GM12878 (cell line): ENCODE data around the gene PRCC. TPM values are rescaled to one million over a fixed set of nuclear protein-coding genes. Genes with fewer than 3 reads are reported as not detected.

ENCODE experiments used
- ASH2L ChIP-seq: fragments of 300-600, 200-600 bp; sonication (generic); IDR thresholded peaks from 2 replicates; pipeline ENCODE4 v1.6.1; 2017; ENCODE audit warnings: low read depth, mild to moderate bottlenecking, borderline replicate concordance
- ATF7 ChIP-seq: fragments of 450-650 bp; IDR thresholded peaks from 2 replicates; pipeline ENCODE4 v1.6.1; 2016; ENCODE audit warnings: low read depth, mild to moderate bottlenecking
- BACH1 ChIP-seq: fragments of 450-650 bp; IDR thresholded peaks from 2 replicates; pipeline ENCODE4 v1.6.1; 2017; ENCODE audit warnings: mild to moderate bottlenecking, borderline replicate concordance
- CHD1 ChIP-seq: IDR thresholded peaks from 2 replicates; pipeline ENCODE4 v1.6.1; 2012; ENCODE audit warnings: low read depth, low read length, improper control_type of control experiment
- IKZF1 ChIP-seq: fragments of 450-650 bp; conservative IDR thresholded peaks from 2 replicates; pipeline ENCODE4 v1.6.1; 2017; ENCODE audit warnings: antibody characterized with exemption, mild to moderate bottlenecking
- NFIC ChIP-seq: IDR thresholded peaks from 2 replicates; pipeline ENCODE4 v1.6.1; 2012; ENCODE audit warnings: low read depth, mild to moderate bottlenecking, inconsistent platforms, low read length, moderate library complexity
- NRF1 ChIP-seq: conservative IDR thresholded peaks from 2 replicates; pipeline ENCODE4 v1.6.1; 2011; ENCODE audit warnings: mild to moderate bottlenecking, low read depth, low read length, improper control_type of control experiment
- POLR2A ChIP-seq: IDR thresholded peaks from 2 replicates; pipeline ENCODE4 v1.6.1; 2011; ENCODE audit warnings: low read depth, mild to moderate bottlenecking, low read length
- POLR2AphosphoS5 ChIP-seq: IDR thresholded peaks from 2 replicates; pipeline ENCODE4 v1.6.1; 2011; ENCODE audit warnings: mild to moderate bottlenecking, low read length, inconsistent platforms
- POU2F2 ChIP-seq: IDR thresholded peaks from 3 replicates; pipeline ENCODE4 v1.6.1; 2011; ENCODE audit warnings: low read depth, mild to moderate bottlenecking, low read length, borderline replicate concordance
- RB1 ChIP-seq: fragments of 450-650 bp; formaldehyde crosslinking; IDR thresholded peaks from 2 replicates; pipeline ENCODE4 v1.6.1; 2017; ENCODE audit warnings: mild to moderate bottlenecking, borderline replicate concordance
- SKIL ChIP-seq: fragments of 450-650 bp; IDR thresholded peaks from 2 replicates; pipeline ENCODE4 v1.6.1; 2017; ENCODE audit warnings: mild to moderate bottlenecking, low read depth, inconsistent platforms; ENCODE audit not compliant: poor library complexity, severe bottlenecking
- TCF12 ChIP-seq: IDR thresholded peaks from 2 replicates; pipeline ENCODE4 v1.6.1; 2011; ENCODE audit warnings: low read depth, mild to moderate bottlenecking, low read length
- ZNF622 ChIP-seq: fragments of 450-650 bp; IDR thresholded peaks from 2 replicates; pipeline ENCODE4 v1.6.1; 2017; ENCODE audit warnings: mild to moderate bottlenecking, inconsistent platforms
- polyA plus RNA-seq, 11 experiments: library from polyadenylated mRNA; depleted of rRNA in 4 of 11; unstranded in 6 of 11; stranded (reverse) in 5 of 11; fragments of >200 nt; fragmentation: Nextera tagmentation in 4 of 11; fragmentation: Illumina TruSeq in 1 of 11; extraction: Ambion mirVana in 4 of 11; extraction: Trizol in 1 of 11; gene quantifications; 1 replicate in 1 of 11; 2 replicates in 10 of 11; pipeline versions ENCODE4 v1.2.1 to v1.2.3, GENCODE V29; 2011 to 2016; ENCODE audit warnings: inconsistent platforms in 2 of 11, missing spikeins in 2 of 11, low read depth in 1 of 11
- total RNA-seq, 4 experiments: library from RNA; depleted of rRNA in 3 of 4; stranded (reverse); fragments of >200 nt in 3 of 4; fragmentation: Illumina TruSeq in 1 of 4; extraction: Trizol in 1 of 4; gene quantifications; 2 replicates each; pipeline versions ENCODE4 v1.2.1 to v1.2.3, GENCODE V29; 2013 to 2021
- TF ChIP-seq, protein P1 (sequence below): fragments of 450-650 bp; conservative IDR thresholded peaks from 2 replicates; pipeline ENCODE4 v1.6.1; 2017; ENCODE audit warnings: mild to moderate bottlenecking, moderate library complexity
- TF ChIP-seq, protein P2 (sequence below), 3 experiments: IDR thresholded peaks in 2 of 3; conservative IDR thresholded peaks in 1 of 3; 2 replicates each; pipeline ENCODE4 v1.5.1; 2011; ENCODE audit warnings: low read depth in 3 of 3, low read length in 3 of 3, mild to moderate bottlenecking in 3 of 3, control low read depth in 2 of 3, moderate library complexity in 2 of 3, inconsistent platforms in 1 of 3, mixed read lengths in 1 of 3; ENCODE audit not compliant: control insufficient read depth in 2 of 3, insufficient read depth in 1 of 3; ENCODE audit errors: extremely low read depth in 1 of 3
- TF ChIP-seq, protein P3 (sequence below): fragments of 450-650 bp; formaldehyde crosslinking; IDR thresholded peaks from 2 replicates; pipeline ENCODE4 v1.4.0; 2022; ENCODE audit warnings: mild to moderate bottlenecking, moderate library complexity

Gene PRCC
- total and polyA plus RNA-seq, 10 of the 15 experiments (the other 5 are each of a cell fraction or from before 2014, with no cell fraction given): 23.8 to 132 (median 63.1) TPM

DNA sequence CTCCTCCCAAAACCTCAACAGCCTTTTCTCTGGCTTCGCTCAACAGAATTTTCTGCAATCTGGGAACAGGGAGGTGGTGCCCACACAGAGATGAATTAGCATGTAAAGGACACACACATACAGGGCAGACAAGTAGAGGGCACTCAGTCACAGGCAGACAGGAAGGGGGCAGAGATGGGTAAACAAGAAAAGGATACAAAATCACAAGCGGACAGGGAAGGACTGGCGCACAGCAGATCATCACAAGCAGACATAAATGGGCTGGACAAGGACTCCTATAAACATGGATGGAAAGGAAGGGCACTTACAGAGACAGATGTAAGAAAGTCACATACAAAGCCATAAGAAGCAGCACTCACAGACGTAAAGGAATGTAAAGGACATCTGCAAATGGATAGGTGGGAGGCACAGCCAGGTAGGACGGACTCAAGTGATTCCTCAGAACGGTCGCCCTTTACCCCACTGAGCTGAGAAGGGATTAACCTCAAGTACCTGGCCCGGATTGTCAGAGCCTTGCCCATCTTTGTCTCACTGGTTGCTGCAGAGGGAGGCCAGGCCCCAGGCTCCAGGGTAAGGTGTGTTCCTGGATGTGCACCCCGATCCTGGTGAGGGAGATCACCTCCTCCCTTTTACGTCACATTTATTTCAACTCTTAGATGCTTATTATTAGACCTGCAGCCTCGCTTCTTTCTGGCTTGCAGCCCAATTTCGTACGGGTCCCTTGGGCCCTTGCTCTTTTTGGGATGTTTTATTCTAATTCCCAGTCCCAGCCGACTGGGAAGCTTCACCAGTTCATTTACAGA, 836 bp upstream of the PRCC start (continued):
- TF ChIP-seq, protein P1, sequence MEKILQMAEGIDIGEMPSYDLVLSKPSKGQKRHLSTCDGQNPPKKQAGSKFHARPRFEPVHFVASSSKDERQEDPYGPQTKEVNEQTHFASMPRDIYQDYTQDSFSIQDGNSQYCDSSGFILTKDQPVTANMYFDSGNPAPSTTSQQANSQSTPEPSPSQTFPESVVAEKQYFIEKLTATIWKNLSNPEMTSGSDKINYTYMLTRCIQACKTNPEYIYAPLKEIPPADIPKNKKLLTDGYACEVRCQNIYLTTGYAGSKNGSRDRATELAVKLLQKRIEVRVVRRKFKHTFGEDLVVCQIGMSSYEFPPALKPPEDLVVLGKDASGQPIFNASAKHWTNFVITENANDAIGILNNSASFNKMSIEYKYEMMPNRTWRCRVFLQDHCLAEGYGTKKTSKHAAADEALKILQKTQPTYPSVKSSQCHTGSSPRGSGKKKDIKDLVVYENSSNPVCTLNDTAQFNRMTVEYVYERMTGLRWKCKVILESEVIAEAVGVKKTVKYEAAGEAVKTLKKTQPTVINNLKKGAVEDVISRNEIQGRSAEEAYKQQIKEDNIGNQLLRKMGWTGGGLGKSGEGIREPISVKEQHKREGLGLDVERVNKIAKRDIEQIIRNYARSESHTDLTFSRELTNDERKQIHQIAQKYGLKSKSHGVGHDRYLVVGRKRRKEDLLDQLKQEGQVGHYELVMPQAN: no peak
- TF ChIP-seq TCF12 (no peak), POLR2AphosphoS5 (0 out of 2 replicates have a peak, but pooled peaks have one; percentile 57), ASH2L (no peak), CHD1 (no peak), POLR2A (0 out of 2 replicates have a peak, but pooled peaks have one; percentile 36), NRF1 (no peak), IKZF1 (no peak), BACH1 (no peak), POU2F2 (peak; percentile 9; the same call in 1 of the 3 replicates), NFIC (no peak), SKIL (no peak), ATF7 (no peak), RB1 (no peak; the same call in 1 of the 2 replicates), ZNF622 (no peak)
- TF ChIP-seq, protein P2, sequence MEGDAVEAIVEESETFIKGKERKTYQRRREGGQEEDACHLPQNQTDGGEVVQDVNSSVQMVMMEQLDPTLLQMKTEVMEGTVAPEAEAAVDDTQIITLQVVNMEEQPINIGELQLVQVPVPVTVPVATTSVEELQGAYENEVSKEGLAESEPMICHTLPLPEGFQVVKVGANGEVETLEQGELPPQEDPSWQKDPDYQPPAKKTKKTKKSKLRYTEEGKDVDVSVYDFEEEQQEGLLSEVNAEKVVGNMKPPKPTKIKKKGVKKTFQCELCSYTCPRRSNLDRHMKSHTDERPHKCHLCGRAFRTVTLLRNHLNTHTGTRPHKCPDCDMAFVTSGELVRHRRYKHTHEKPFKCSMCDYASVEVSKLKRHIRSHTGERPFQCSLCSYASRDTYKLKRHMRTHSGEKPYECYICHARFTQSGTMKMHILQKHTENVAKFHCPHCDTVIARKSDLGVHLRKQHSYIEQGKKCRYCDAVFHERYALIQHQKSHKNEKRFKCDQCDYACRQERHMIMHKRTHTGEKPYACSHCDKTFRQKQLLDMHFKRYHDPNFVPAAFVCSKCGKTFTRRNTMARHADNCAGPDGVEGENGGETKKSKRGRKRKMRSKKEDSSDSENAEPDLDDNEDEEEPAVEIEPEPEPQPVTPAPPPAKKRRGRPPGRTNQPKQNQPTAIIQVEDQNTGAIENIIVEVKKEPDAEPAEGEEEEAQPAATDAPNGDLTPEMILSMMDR (IDR thresholded peaks at IDR 0.05 in 2 of 3, conservative IDR thresholded peaks at IDR 0.05 in 1 of 3; ENCODE audit: control insufficient read depth in 2 of 3, extremely low read depth in 1 of 3, insufficient read depth in 1 of 3, low read depth in 3 of 3, low read length in 3 of 3): 0 out of 6 replicates have a peak, but pooled peaks of 1 of the 3 experiments have one; percentile 2
- TF ChIP-seq, protein P3, sequence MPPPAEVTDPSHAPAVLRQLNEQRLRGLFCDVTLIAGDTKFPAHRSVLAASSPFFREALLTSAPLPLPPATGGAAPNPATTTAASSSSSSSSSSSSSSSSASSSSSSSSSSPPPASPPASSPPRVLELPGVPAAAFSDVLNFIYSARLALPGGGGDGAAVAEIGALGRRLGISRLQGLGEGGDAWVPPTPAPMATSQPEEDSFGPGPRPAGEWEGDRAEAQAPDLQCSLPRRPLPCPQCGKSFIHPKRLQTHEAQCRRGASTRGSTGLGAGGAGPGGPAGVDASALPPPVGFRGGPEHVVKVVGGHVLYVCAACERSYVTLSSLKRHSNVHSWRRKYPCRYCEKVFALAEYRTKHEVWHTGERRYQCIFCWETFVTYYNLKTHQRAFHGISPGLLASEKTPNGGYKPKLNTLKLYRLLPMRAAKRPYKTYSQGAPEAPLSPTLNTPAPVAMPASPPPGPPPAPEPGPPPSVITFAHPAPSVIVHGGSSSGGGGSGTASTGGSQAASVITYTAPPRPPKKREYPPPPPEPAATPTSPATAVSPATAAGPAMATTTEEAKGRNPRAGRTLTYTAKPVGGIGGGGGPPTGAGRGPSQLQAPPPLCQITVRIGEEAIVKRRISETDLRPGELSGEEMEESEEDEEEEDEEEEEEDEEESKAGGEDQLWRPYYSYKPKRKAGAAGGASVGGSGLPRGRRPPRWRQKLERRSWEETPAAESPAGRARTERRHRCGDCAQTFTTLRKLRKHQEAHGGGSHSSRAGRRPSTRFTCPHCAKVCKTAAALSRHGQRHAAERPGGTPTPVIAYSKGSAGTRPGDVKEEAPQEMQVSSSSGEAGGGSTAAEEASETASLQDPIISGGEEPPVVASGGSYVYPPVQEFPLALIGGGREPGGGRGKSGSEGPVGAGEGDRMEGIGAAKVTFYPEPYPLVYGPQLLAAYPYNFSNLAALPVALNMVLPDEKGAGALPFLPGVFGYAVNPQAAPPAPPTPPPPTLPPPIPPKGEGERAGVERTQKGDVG (CRISPR knock-in tag): no peak
